Measurements from ENCODE around the gene COX6B2. TPM values are rescaled to one million over a fixed set of nuclear protein-coding genes. Genes with fewer than 3 reads are reported as not detected.

Gene COX6B2
- polyA plus RNA-seq, 1 of the 3 experiments (the other 2 are of a cell fraction) = 0.74 TPM

DNA sequence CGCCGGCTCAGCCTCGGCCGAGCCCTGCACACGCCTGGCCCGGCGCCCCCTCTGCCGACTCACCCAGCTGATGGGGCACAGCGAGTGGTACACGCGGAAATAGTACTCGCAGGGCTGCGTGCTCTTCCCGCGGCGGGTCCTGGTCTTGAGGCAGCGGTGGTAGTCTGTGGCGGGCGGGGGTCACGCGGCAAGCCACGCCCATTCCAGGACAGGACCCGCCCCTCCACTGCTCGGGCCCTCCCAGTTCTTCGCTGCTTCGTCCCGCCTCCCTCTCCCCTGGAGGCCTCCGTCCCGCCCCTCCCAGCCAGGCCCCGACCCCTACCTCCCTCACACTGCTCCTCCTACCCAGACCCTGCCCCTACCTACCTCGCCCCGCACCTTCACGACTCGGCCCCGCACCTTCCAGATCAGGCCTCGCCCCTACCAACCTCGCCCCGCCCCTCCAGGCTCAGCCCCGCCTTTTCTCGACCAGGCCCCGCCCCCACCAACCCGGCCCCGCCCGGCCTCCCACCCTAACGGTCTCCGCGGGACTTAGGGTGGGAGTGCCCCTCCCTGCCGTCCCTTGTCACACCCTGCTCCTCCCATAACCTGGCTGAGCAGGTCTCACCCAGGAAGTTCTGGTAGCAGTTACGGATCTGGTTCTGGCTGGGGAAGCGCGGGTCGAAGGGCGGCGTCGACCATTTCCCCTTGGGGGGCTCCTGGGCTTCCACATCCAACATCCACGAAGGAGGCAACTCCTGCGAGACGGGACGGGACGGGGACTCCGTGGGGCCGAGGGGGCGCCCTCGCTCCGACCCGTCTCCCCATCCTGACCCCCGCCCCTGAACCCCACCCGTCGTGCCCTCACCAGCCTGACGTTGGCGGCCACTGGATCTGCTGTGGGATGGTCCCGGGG, 469 bp downstream of the COX6B2 start:
- H3K4me3 ChIP-seq (ENCODE audit: low read depth in 2 of 2, low read length in 1 of 2) = peak overlapping the region; percentile 49 to 59
- POLR2A ChIA-PET = interaction anchor here (1.6 to 1.7 kb wide), 2 partner anchors 15 to 30 kb away, joined by 5 to 7 read pairs; partner anchors contain the start of genes KMT5C and TMEM238
- no peak overlapping the region for H3K9ac ChIP-seq
- no peak overlapping the region for H3K27ac ChIP-seq (ENCODE audit: low read depth in 2 of 2, low read length in 1 of 2)
- 2% methylated on average over 49 of the region's 72 CpGs for WGBS (ENCODE audit: low lambda C conversion rate)
- H3K9me2 ChIP-seq = no peaks in the 10 kb centered on the region
- no peaks in the 10 kb centered on the region for H3K36me3 ChIP-seq (replicated peaks in 1 of 2; ENCODE audit: control insufficient read depth in 1 of 2, insufficient read depth in 2 of 2, low read length in 1 of 2)
- CTCF ChIA-PET = interaction anchor here (1.0 to 2.5 kb wide), 3 partner anchors 10 to 52 kb away, joined by 3 to 9 read pairs (median 8); no protein-coding TSS in a partner anchor
- H2AFZ ChIP-seq (ENCODE audit: low read depth) = no peak overlapping the region; the same call in 1 of the 2 replicates
- H3K4me1 ChIP-seq (ENCODE audit: control insufficient read depth in 1 of 2, insufficient read depth in 2 of 2, low read depth in 1 of 2, low read length in 1 of 2) = peaks cover 0 to 17% of the 10 kb centered on the region in 2 experiments; a peak in 1 of 4 replicates
- H4K20me1 ChIP-seq (ENCODE audit: insufficient read depth) = no peaks in the 10 kb centered on the region
- H3K4me2 ChIP-seq = peak overlapping the region; percentile 95
- peaks cover 38% of the 10 kb centered on the region for H3K27me3 ChIP-seq (ENCODE audit: insufficient read depth)
- TF ChIP-seq MXI1 (IDR thresholded peaks at IDR 0.05; ENCODE audit: low read depth, low read length) = 0 out of 2 replicates have a peak, but pooled peaks have one; percentile 24
- TF ChIP-seq, protein P1, sequence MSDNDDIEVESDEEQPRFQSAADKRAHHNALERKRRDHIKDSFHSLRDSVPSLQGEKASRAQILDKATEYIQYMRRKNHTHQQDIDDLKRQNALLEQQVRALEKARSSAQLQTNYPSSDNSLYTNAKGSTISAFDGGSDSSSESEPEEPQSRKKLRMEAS (IDR thresholded peaks at IDR 0.05; ENCODE audit: low read depth) = peak; percentile 19; the same call in 1 of the 2 replicates
- TF ChIP-seq, protein P2, sequence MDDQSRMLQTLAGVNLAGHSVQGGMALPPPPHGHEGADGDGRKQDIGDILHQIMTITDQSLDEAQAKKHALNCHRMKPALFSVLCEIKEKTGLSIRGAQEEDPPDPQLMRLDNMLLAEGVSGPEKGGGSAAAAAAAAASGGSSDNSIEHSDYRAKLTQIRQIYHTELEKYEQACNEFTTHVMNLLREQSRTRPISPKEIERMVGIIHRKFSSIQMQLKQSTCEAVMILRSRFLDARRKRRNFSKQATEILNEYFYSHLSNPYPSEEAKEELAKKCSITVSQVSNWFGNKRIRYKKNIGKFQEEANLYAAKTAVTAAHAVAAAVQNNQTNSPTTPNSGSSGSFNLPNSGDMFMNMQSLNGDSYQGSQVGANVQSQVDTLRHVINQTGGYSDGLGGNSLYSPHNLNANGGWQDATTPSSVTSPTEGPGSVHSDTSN (IDR thresholded peaks at IDR 0.05) = no peak
- no peak for TF ChIP-seq FOXJ3 (CRISPR knock-in tag; IDR thresholded peaks at IDR 0.05)
- H3F3A ChIP-seq (replicated peaks; ENCODE audit: insufficient read depth) = peaks cover 10% of the 10 kb centered on the region
- no peaks in the 10 kb centered on the region for H3K79me2 ChIP-seq (ENCODE audit: insufficient read depth)
- peak; percentile 97 for DNase-seq
- H3K9me3 ChIP-seq = no peaks in the 10 kb centered on the region

DNA sequence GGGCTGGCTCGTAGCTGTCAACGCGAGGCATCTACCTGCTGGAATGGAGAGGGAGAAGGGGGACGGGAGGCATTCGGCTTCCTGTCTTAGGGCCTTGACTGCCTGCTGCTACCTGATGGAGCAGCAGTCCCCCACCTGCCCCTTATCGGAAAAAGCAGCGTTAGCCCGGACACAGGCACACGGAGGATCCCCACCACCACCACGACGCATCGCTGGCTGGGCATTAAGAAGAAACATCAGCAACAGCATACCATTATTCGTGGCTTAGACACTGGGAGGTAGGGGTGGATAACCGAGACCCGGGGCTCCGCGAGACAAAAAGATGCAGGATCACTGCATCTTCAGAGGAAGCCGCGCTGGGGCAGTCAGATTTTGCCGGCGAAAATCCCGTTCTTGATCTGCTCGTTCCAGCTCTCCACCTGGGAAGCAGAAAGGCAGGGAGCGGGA, 1.1 kb downstream of the COX6B2 start:
- Histone ChIP-seq H3K27ac (ENCODE audit: low read depth in 2 of 2, low read length in 1 of 2) (no peak overlapping the region), H4K20me1 (ENCODE audit: insufficient read depth) (no peaks in the 10 kb centered on the region), H3K4me2 (peak overlapping the region; percentile 95), H3K9me2 (no peaks in the 10 kb centered on the region), H3K4me1 (ENCODE audit: control insufficient read depth in 1 of 2, insufficient read depth in 2 of 2, low read depth in 1 of 2, low read length in 1 of 2) (peaks cover 0 to 17% of the 10 kb centered on the region in 2 experiments; a peak in 1 of 4 replicates), H3K79me2 (ENCODE audit: insufficient read depth) (no peaks in the 10 kb centered on the region), H3K36me3 (replicated peaks in 1 of 2; ENCODE audit: control insufficient read depth in 1 of 2, insufficient read depth in 2 of 2, low read length in 1 of 2) (no peaks in the 10 kb centered on the region), H3K27me3 (ENCODE audit: insufficient read depth) (peaks cover 38% of the 10 kb centered on the region), H2AFZ (ENCODE audit: low read depth) (no peak overlapping the region; the same call in 1 of the 2 replicates), H3K9me3 (no peaks in the 10 kb centered on the region), H3K4me3 (ENCODE audit: low read depth in 2 of 2, low read length in 1 of 2) (peak overlapping the region; percentile 49 to 59), H3F3A (replicated peaks; ENCODE audit: insufficient read depth) (peaks cover 12% of the 10 kb centered on the region), H3K9ac (no peak overlapping the region)
- ChIA-PET CTCF (interaction anchor here (1.0 to 2.5 kb wide), 3 partner anchors 9 to 52 kb away, joined by 3 to 9 read pairs (median 6); partner anchors contain the start of gene KMT5C), POLR2A (interaction anchor here (1.6 to 1.7 kb wide), 2 partner anchors 14 to 31 kb away, joined by 5 to 7 read pairs; partner anchors contain the start of genes KMT5C and TMEM238)
- 11% methylated on average over 13 of the region's 24 CpGs for WGBS (ENCODE audit: low lambda C conversion rate)
- DNase-seq = no peak
- no peak for TF ChIP-seq SMC3 (IDR thresholded peaks at IDR 0.05; ENCODE audit: low read depth, low read length)
- no peak for TF ChIP-seq TEAD4 (IDR thresholded peaks at IDR 0.05; ENCODE audit: borderline replicate concordance, insufficient read depth)
- TF ChIP-seq POLR2AphosphoS5 (IDR thresholded peaks at IDR 0.05; ENCODE audit: low read depth, low read length) = no peak
- TF ChIP-seq ELF1 (IDR thresholded peaks at IDR 0.05) = no peak
- TF ChIP-seq GABPA (IDR thresholded peaks at IDR 0.05; ENCODE audit: low read depth) = no peak
- TF ChIP-seq, protein P3, sequence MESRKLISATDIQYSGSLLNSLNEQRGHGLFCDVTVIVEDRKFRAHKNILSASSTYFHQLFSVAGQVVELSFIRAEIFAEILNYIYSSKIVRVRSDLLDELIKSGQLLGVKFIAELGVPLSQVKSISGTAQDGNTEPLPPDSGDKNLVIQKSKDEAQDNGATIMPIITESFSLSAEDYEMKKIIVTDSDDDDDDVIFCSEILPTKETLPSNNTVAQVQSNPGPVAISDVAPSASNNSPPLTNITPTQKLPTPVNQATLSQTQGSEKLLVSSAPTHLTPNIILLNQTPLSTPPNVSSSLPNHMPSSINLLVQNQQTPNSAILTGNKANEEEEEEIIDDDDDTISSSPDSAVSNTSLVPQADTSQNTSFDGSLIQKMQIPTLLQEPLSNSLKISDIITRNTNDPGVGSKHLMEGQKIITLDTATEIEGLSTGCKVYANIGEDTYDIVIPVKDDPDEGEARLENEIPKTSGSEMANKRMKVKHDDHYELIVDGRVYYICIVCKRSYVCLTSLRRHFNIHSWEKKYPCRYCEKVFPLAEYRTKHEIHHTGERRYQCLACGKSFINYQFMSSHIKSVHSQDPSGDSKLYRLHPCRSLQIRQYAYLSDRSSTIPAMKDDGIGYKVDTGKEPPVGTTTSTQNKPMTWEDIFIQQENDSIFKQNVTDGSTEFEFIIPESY (IDR thresholded peaks at IDR 0.05; ENCODE audit: borderline replicate concordance, low read depth) = no peak
- no peak for TF ChIP-seq NRF1 (IDR thresholded peaks at IDR 0.05; ENCODE audit: low read depth, low read length)
- TF ChIP-seq, protein P4, sequence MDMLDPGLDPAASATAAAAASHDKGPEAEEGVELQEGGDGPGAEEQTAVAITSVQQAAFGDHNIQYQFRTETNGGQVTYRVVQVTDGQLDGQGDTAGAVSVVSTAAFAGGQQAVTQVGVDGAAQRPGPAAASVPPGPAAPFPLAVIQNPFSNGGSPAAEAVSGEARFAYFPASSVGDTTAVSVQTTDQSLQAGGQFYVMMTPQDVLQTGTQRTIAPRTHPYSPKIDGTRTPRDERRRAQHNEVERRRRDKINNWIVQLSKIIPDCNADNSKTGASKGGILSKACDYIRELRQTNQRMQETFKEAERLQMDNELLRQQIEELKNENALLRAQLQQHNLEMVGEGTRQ (IDR thresholded peaks at IDR 0.05; ENCODE audit: borderline replicate concordance, low read depth, low read length) = no peak
- TF ChIP-seq RCOR1 (IDR thresholded peaks at IDR 0.05; ENCODE audit: low read length) = no peak
- TF ChIP-seq SIN3A (IDR thresholded peaks at IDR 0.05; ENCODE audit: borderline replicate concordance, low read depth, low read length) = no peak
- no peak for TF ChIP-seq JUND (IDR thresholded peaks at IDR 0.05)
- TF ChIP-seq EP300 (IDR thresholded peaks at IDR 0.05; ENCODE audit: borderline replicate concordance in 1 of 2, low read depth in 1 of 2, low read length in 1 of 2) = no peak
- no peak for TF ChIP-seq FOXJ3 (CRISPR knock-in tag; IDR thresholded peaks at IDR 0.05)
- TF ChIP-seq, protein P5, sequence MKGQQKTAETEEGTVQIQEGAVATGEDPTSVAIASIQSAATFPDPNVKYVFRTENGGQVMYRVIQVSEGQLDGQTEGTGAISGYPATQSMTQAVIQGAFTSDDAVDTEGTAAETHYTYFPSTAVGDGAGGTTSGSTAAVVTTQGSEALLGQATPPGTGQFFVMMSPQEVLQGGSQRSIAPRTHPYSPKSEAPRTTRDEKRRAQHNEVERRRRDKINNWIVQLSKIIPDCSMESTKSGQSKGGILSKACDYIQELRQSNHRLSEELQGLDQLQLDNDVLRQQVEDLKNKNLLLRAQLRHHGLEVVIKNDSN (IDR thresholded peaks at IDR 0.05; ENCODE audit: borderline replicate concordance, low read depth) = no peak
- TF ChIP-seq, protein P2 (IDR thresholded peaks at IDR 0.05) = no peak
- TF ChIP-seq FOSL2 (IDR thresholded peaks at IDR 0.05; ENCODE audit: borderline replicate concordance, low read depth) = no peak
- TF ChIP-seq RXRA (IDR thresholded peaks at IDR 0.05; ENCODE audit: borderline replicate concordance, low read depth) = no peak
